Stimulated activated CD4-positive, alpha-beta T cell treated with anti-CD3 and anti-CD28 coated beads, TNF-alpha, amount 100 ng/mL, for 48 hours (primary cell): ENCODE data around the gene MED27.

ENCODE experiments used
- DNase-seq, 3 donors: peaks; one replicate each; pipeline ENCODE4 v3.0.0-alpha.2; 2020; ENCODE audit warnings: low read depth in 3 of 3

Gene MED27

DNA sequence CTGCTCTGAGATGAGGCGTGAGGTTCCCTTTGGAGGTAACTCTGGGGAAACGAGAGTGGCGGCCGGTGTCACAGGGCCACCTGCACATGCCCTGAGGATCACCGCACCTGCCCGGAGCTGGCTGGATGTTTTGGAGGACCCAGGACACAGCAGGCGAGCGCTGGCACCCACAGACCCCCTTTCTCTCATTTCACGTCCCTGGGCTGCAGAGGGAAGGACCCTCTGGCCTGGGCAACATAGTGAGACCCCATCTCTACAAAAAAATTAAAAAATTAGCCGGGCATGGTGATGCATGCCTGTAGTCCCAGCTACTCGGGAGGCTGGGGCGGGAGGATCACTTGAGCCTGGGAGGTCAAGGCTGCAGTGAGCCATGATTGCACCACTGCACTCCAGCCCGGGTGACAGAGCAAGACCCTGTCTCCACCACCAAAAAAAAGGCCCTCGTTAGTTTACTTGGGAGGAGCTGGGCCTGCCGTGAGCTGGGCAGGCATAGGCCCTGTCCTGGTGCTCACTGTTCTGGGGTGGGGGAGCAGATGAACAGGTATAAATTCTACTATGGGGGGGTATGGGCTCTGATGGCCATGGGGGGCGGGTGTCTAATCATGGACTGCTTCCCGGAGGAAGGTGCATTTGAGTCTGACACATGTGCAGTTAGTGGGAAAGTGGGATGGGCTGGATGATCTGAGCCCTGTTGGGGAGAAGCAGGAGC, 242.9 kb downstream of the MED27 start:
- DNase-seq: no peak

DNA sequence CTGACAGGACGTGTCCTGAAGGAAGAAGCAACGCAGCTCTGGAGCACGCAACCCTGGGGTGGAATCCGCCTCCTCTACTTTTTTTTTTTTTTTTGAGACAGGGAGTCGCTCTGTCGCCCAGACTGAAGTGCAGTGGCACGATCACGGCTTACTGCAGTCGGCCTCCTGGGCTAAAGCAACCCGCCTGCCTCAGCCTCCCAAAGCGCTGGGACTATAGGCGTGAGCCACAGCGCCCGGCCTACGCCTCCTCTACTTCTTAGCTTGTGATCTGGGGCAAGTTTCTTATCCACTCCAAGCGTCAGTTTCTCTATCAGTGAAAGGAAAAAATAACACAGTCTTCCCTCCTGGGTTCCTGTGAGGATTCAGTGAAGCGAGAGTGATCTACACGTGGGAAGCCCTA, 243.6 kb downstream of the MED27 start:
- DNase-seq: no peak

DNA sequence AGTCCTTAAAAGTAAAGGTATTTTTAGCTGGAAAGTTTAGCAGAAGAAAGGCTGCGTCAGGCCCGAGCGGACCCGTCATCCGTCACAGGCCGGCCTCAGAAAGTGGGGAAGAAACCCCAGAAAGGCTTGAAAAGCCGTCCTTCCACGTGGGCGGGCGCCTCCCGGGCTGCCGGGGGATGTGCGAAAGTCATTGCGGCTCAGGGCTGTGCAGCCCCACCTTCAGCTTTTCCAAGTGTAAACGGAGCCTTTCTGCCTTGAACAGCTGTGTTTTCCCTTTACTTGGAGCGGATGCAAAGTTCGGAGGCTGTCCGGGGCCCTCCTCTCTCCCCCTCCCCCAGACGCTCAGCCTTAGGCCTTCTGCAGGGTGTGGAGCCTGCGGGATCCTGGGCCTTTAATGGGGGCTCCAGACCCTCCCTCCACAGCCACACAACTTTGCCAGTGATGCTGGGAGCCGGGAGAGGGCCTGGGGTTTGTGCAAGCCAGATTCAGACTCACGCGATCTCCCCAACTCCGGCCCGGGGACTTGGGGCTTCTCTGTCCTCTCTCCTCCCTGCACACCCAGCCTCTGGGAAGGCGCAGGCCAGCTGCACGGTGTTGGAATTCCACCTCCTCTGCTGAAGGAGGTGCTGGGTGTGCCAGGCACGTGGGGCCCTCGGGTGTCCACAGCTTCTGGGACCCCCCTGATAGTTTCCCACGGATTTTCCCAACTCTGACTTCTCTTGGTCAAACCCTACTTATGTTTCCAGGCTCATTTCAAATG, 244.3 kb downstream of the MED27 start:
- DNase-seq: no peak

DNA sequence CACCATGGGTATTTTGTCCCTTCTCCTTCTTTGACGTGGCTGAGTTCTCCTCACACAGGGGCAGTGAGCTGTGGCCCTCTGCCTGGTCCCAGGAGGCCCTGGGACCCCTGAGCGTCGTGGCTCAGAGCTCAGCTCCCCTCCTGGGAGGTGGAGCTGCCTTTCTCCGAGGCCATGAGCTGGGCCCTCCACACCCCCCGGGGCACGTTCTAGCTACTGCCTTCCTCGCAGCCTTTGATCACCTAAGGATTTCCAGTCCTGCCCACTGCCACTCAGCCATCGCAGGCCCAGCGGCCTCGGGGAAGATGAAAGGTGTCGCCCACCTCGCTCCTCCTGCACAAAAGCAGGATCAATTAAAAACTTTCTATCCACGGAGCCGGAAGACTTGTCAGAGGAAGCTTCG, 244.9 kb downstream of the MED27 start:
- DNase-seq: no peak

DNA sequence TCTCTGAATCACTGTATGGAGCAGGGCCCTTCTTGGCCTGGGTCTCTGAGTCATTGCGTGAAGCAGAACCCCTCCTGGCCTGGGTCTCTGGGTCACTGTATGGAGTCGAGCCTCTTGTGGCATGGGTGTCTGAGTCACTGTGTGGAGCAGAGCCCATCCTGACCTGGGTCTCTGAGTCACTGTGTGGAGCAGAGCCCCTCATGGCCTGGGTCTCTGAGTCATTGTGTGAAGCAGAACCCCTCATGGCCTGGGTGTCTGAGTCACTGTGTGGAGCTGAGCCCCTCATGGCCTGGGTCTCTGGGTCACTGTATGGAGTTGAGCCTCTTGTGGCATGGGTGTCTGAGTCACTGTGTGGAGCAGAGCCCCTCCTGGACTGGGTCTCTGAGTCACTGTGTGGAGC, 245.8 kb downstream of the MED27 start:
- no peak for DNase-seq

DNA sequence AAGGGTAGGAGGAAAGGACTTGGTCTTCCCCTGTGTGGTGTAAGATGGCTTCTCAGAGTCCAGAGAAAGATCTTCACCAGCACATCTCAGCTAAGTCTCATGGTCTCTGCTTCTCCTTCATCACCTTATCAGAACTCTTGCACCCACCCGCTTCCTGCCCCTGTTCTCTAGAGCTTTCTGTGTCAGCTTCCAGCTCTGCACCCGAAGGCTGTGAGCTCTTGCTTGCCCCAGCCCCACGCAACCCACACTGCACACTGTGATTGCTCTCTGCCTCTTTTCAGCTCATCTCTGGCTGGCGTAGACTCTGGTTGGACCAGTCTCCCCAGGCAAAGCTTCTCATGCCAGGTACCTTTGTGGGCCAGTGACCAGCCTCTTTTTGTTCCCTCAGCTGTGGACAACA, 246.6 kb downstream of the MED27 start:
- DNase-seq: no peak

DNA sequence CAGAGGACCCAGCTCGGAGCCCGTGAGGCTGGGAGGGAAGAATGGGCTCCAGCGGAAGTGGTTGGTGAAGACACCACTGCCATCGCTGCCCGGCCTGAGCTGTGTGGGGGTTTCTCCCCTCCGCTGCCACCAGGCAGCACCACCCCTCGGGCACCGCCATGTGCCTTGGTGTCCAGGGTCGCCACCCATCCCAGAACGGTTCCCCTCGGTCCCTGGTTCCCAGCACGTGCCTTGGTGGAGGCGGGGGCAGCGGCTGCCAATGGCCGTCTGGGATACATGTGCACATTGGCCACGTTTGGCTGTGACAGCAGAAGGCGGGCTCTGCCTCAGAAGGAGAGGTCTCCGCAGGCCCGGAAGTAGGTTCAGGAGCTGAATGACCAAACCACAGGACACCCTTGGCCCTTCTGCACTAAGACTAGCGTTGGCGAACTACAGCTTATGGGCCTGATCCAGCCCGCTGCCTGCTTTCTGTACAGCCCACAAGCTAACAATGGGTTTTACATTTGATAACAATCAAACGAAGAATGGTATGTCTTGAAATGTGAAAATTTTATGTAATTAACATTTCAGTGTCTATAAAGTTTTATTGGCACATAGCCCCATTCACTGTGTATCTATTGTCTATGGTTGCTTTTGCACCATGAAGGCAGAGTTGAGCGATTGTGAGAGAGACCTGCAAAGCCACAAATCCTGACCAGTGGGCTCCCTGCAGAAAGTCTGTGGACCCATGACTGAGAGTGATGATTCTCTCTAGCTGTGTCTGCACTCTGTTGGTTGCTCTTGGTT, 248.1 kb downstream of the MED27 start:
- DNase-seq: no peak

DNA sequence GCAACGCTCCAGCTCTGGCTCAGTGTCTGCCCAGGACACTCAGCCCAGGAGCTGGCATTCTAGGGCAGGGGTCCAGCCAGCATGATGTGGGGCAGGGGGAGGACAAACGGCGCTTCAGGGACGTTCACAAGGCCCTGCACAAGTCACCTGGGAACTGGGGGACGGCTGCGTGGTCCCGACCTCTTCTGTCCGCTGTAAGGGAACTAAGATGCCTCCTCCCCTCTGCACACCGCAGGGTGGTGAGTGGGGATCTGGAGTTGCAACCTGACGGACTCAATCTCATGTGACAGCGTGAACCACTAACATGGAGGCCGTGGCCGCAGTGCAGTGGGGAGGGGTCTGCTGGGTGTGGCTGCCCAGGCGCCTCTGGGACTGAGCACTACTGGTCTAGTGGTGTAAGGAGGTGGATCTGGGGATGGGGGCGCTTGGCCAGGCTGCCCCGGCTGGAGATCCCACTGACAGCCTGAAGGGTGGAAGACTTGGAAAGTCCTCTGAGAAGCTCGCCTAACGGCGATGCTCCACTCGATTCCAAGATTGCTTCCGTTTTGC, 251.8 kb downstream of the MED27 start:
- no peak for DNase-seq

DNA sequence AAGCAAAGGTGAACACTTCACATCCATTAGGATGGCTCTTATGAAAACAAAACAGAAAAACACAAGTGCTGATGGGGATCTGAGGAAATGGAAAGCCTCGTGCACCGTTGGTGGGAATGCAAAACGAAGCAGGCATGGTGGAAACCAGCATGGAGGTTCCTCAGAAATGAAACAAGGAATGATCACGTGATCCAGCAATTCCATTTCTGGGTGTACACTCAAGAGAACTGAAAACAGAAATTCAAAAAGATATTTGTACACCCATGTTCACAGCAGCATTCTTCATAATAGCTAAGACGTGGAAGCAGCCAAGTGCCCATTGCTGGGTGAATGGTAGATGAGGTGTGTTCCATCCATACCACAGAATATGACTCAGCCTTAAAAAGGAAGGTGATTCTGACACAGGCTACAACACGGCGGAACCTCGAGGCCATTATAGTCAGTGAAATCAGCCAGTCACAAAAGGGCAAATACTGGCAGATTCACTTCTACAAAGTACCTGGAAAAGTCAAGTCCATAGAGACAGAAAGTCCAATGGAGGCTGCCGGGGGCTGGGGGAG, 252.6 kb downstream of the MED27 start:
- DNase-seq: no peak

DNA sequence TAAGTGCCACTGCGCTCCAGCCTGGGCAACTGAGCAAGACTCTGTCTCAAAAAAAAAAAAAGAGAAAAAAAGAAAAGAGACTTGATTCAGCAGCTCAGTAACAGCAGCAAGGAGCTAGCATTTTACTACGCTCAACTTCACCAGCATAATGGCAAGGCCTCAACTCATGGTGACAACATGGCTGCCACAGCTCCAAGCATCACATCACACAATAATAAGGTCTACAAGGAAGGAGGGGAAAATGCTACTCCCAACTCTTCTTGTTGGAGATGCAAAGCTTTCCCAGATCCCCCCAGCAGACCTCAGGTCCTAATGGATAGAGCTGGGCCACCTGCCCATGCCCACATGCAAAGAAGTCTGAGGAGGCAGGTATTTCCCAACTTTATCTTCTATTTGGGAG, 253.6 kb downstream of the MED27 start:
- no peak for DNase-seq

DNA sequence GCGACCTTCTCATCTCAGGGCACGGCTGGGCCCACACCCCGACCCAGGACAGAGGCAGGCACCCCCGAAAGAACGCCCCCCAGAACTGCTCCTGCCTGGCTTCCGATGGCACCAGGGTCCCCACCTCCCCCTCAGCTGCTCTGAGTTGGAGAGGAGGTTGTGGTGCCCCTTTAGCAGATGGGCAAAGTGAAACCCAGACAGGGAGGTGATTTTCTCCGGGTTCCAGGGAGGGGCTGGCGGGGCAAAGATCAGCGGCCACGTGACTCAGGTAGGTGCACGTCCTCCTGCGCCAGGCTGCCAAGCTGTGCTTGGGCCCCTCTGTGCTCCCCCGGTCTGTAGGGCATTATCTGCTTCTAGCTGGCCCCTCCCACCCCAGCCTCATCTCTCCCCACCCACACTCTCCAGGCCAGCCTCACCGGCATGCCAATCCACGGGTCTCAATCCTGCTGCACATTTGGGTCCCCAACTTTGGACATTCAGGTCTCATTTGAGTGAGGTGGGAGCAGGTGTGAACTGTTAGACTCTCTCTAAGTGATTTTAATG, 254.6 kb downstream of the MED27 start:
- DNase-seq: no peak

DNA sequence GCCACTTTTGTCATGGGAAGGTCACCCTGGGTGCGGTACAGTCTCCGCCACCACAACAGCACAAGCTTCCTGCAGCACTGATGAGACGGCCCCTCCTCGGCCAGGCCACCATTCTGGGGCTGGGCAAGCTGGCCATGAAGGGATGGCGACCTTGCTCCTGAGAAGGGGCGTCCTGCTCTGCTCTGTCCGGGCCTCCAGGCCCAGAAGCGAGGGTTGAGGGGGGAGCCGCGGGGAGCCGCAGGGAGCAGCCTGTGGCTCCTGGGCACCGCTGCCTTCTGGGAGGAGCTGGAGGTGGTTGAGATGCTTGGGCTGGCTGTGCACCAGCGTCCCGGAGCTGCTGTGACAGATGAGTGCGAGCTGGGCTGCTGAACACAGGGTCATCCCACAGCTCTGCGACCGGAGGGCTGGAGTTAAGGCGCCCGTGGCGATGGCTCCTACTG, 255.5 kb downstream of the MED27 start:
- no peak for DNase-seq

DNA sequence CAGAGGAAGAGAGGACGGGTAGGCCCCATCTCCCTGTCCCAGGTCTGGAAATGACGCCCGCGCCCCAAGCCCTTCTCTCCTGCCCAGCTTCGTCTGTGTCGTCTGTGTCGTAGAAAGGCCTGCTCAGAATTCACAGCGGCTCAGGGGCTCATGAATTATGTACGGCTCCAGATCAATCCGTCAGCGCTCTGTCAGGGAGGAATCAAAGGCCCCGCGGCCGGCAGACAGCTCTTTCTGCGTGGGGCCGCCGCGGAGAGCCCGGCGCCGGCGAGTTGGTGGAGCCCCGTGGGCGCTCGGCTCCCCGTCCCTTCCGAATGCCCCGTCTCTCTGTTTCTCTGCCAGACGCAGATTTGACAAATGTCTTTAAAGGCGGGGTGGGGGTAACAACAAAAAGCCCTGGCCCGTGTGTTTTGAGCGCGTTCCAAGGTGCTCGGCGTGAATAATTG, 255.9 kb downstream of the MED27 start:
- DNase-seq: no peak

DNA sequence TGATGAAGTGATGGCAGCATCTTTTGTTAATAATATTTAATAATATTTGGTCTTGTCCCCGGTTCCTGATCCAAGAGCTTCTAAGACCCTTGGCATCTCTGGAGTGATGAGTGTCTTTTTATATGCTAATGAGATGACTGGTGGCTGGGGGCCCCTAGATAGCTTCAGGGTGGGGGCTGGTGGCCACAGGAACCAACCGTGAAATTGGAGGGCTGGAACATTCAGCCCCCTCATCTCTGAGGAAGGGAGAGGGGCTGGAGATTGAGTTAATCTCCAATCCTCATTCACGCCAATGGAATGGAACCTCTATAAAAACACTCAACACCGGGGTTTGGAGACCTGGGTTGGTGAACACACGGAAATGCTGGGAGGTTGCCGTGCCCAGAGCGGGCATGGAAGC, 261.6 kb downstream of the MED27 start:
- no peak for DNase-seq

DNA sequence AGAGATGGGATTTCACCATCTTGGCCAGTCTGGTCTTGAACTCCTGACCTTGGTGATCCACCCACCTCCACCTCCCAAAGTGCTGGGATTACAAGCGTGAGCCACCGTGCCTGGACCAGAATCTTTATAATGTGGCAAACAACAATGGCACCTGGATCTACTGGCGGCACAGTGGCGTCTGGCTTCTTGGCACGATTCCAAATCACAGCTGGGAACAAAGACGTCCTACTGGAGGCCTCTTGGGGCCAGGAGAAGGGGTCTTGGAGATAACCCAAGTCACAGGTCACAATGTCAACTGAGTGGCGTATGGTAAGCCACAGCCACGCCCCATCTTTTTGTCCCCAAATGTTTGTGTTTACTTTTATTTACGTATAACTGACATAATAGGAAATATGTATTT, 262.0 kb downstream of the MED27 start:
- no peak for DNase-seq

DNA sequence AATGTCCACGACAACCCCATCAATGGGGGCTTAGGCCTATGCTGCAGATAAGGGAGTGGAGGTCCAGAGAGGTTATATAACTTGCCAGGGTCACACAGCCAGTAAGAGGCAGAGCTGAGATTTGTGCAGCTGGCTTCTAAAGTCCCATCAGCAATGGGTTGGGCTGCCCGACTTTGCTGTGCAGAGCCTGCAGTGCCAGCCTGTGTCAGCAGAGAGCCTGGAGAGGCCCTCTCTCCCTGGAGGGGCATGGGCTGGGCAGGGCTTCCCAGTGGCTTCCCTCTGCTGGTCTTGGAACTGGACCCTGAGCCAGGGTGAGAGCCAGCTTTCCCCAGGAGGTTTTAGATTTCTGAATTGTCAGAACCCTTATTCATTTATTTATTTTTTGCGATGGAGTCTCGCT, 262.6 kb downstream of the MED27 start:
- DNase-seq: no peak

DNA sequence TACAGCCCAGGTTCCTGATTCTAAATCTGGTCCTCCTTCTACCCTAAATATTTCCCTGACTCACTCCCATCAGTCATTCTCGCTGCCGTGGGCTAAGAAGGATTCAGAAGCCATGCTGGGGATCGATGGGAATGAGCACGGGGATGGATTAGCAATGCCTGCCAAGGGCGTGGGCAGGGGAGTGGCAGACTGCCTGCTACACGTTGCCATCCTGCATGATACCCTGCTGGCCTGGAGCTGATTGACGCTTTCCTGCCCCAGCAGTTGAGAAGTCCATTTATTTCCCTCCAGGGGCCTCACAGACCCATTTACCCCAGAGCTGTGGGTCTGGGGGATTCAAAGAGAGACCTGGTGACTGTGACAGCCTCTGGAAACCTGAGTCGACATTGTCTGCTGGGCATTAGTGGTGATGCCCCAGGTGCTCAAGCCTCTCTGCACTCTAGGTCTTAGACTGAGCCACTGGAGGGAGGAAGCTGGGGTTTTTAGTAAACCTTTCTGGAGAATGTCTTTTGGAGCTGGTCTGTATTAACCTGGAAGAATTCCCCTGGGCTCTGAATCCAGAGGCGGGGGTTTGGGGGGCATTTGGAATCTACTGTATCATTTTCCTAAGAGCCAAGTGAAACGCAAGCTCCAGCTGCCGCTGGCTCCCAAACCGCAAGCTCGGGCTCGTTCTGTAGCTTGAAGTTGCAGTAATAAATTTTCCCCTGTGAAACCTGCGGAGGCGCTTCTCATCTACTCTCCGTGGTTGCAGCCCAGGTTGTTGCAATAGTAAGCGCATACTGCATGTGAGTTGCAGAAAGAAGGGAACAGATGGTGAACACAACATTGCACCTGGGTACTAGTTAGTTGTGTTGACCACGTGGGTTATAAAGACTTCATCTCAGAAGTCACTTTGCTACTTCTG, 263.4 kb downstream of the MED27 start:
- DNase-seq: no peak

DNA sequence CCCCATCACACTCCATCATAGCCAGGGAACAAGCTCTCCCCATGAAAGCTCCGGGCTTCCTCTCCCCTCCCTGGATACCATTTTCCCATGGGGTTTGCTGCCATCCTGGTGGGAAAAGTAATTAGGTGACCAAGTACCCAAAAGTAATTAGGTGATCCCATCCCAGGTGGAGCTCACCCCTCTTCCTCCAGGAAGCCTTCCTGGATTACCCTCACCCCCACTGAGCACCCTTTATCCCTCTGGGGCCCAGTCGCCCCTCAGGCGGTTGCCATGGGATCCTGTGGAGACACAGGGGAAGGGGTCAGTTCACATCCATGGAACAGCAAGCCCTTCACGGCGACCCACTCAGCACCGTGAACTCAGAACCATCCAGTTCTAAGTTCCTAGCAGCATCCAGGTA, 265.0 kb downstream of the MED27 start:
- no peak for DNase-seq

DNA sequence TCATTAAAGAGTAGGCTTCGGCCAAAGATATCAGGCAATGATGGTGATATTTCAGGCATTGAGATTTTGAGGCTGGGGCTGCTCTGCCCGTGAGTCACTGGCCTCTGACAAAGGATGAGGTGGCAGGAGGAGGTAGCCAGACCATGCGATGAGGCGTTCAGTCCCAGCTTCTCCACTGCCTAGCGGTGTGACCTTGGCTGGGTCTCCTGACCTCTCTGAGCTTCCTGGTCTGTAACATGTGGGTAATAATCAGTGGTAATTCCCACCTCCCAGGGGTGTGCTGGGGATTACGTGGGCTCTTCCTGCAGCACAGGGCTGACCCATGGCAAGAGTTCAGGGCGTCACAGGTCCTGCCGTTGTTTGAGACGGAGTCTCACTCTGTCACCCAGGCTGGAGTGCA, 266.6 kb downstream of the MED27 start:
- no peak for DNase-seq

DNA sequence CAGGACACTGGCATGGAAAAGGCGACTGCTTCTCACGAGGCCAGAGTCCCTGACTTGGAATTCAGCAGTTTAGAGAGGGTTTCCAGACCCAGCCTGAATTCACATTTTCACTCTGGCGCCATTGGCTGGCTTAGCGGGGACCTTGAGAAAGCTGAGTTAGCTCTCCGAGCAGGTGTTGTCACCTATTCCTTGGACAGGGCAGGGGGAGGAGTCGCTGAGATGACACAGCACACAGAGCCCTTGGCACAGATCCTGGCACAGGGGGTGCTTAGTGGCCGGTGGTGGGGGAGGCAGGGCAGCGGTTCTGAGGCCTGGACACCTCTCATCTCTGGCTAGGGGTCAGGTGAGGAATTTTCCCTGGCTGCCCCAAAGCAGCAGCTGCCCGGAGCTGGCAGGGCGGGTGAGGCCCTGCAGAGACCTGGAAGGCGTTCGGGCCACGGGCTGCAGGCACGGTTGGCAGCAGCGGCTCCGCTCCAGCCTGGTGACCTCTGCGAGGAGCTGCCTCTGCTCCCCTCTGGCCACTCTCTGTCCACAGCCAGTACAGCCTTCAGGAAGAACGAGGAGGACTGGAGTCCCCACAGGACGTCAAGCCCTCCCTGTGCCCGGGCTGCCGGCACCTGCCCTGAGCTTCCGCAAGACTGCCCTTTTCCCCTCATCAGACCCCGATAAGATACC, 267.4 kb downstream of the MED27 start:
- no peak for DNase-seq
